ENCODE data around the gene ZC3H14. TPM values are rescaled to one million over a fixed set of nuclear protein-coding genes. Genes with fewer than 3 reads are reported as not detected.

ZC3H14 gene
- total RNA-seq, 1 experiment from 2014 or later = 66.2 TPM

DNA sequence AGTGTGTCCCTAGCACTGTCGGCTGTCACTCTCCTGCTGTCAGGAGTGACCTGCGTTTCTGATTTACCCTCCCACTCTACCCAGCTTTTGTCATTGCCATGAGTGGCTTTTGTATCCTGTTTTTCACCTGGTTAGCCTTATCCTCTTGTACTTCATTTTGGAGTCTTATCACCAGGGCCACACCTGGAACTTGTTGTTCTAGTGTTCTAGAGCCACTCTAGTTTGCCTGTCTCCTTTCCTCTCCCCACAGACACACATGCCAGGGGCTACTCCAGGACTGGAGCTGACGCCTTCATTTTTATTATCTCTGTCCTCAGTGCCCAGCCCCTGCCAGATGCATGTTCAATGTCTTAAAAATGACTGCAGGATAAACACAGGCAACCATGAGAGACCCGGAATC is 34.2 kb downstream of the ZC3H14 start:
- H3K4me3 ChIP-seq (replicated peaks in 1 of 2; ENCODE audit: low read depth in 1 of 2, low read length in 2 of 2) = no peak overlapping the region
- H3K36me3 ChIP-seq (ENCODE audit: control insufficient read depth in 1 of 2, insufficient read depth in 2 of 2, low read length in 2 of 2) = peaks cover 38 to 43% of the 10 kb centered on the region in 2 experiments
- BruUV-seq (replicated peaks) = no TSS peak
- no peaks in the 10 kb centered on the region for H3K27me3 ChIP-seq (ENCODE audit: insufficient read depth, low read length)
- CTCF ChIA-PET = no interaction called here
- 0 out of 2 replicates have a peak, but pooled peaks cover 7% of the 10 kb centered on the region for H3K79me2 ChIP-seq (ENCODE audit: insufficient read depth, low read length)
- H3K9me2 ChIP-seq (ENCODE audit: insufficient read depth) = no peaks in the 10 kb centered on the region
- no peak overlapping the region for H3K9ac ChIP-seq (ENCODE audit: low read length)
- no peaks in the 10 kb centered on the region for H4K20me1 ChIP-seq (ENCODE audit: insufficient read depth)
- DNase-seq (ENCODE audit: low read depth, low spot score) = no peak
- POLR2A ChIA-PET = no interaction called here
- no peak for ATAC-seq
- intact Hi-C loops (cut with micrococcal nuclease) = no loop called here
- no peak overlapping the region for H3K4me2 ChIP-seq (ENCODE audit: low read length)
- RAD21 ChIA-PET (ENCODE audit: low non-redundant PET in 1 of 2, low total read pairs in 2 of 2, uncharacterized antibody in 2 of 2, unreplicated experiment in 2 of 2) = no interaction called here
- no peak for TF ChIP-seq EGR1 (IDR thresholded peaks at IDR 0.05; ENCODE audit: low read depth)
- TF ChIP-seq ZNF274 (IDR thresholded peaks at IDR 0.05; ENCODE audit: low read depth, low read length) = no peak
- TF ChIP-seq ELF1 (IDR thresholded peaks at IDR 0.05; ENCODE audit: borderline replicate concordance, low read depth) = no peak
- no peak for TF ChIP-seq POLR2AphosphoS5 (IDR thresholded peaks at IDR 0.05; ENCODE audit: low read depth, low read length)
- no peak for TF ChIP-seq SRF (IDR thresholded peaks at IDR 0.05; ENCODE audit: low read depth)
- TF ChIP-seq CEBPB (IDR thresholded peaks at IDR 0.05; ENCODE audit: low read depth) = no peak
- TF ChIP-seq SIN3A (IDR thresholded peaks at IDR 0.05; ENCODE audit: low read depth) = no peak
- TF ChIP-seq, protein P1, sequence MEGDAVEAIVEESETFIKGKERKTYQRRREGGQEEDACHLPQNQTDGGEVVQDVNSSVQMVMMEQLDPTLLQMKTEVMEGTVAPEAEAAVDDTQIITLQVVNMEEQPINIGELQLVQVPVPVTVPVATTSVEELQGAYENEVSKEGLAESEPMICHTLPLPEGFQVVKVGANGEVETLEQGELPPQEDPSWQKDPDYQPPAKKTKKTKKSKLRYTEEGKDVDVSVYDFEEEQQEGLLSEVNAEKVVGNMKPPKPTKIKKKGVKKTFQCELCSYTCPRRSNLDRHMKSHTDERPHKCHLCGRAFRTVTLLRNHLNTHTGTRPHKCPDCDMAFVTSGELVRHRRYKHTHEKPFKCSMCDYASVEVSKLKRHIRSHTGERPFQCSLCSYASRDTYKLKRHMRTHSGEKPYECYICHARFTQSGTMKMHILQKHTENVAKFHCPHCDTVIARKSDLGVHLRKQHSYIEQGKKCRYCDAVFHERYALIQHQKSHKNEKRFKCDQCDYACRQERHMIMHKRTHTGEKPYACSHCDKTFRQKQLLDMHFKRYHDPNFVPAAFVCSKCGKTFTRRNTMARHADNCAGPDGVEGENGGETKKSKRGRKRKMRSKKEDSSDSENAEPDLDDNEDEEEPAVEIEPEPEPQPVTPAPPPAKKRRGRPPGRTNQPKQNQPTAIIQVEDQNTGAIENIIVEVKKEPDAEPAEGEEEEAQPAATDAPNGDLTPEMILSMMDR (IDR thresholded peaks at IDR 0.05 in 2 of 3, conservative IDR thresholded peaks at IDR 0.05 in 1 of 3; ENCODE audit: borderline replicate concordance in 1 of 3, insufficient read depth in 1 of 3, low read depth in 2 of 3, low read length in 2 of 3) = no peak
- TF ChIP-seq EZH2phosphoT487 (IDR thresholded peaks at IDR 0.05; ENCODE audit: borderline replicate concordance) = no peak
- TF ChIP-seq YY1 (IDR thresholded peaks at IDR 0.05; ENCODE audit: extremely low read depth, insufficient replicate concordance, low read depth, low read length) = no peak
- TF ChIP-seq, protein P2, sequence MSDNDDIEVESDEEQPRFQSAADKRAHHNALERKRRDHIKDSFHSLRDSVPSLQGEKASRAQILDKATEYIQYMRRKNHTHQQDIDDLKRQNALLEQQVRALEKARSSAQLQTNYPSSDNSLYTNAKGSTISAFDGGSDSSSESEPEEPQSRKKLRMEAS (IDR thresholded peaks at IDR 0.05) = no peak
- TF ChIP-seq TCF7L2 (IDR thresholded peaks at IDR 0.05; ENCODE audit: borderline replicate concordance, extremely low read depth, insufficient read depth, insufficient read length) = no peak
- TF ChIP-seq FOSL1 (IDR thresholded peaks at IDR 0.05; ENCODE audit: low read depth) = no peak
- no peak for TF ChIP-seq CBX3 (IDR thresholded peaks at IDR 0.05; ENCODE audit: low read depth)
- no peak for TF ChIP-seq ZFX (IDR thresholded peaks at IDR 0.05)
- TF ChIP-seq SP1 (IDR thresholded peaks at IDR 0.05; ENCODE audit: low read depth) = no peak
- TF ChIP-seq, protein P3, sequence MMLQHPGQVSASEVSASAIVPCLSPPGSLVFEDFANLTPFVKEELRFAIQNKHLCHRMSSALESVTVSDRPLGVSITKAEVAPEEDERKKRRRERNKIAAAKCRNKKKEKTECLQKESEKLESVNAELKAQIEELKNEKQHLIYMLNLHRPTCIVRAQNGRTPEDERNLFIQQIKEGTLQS (IDR thresholded peaks at IDR 0.05) = no peak
- TF ChIP-seq RAD21 (IDR thresholded peaks at IDR 0.05; ENCODE audit: low read depth) = no peak
- TF ChIP-seq, protein P4, sequence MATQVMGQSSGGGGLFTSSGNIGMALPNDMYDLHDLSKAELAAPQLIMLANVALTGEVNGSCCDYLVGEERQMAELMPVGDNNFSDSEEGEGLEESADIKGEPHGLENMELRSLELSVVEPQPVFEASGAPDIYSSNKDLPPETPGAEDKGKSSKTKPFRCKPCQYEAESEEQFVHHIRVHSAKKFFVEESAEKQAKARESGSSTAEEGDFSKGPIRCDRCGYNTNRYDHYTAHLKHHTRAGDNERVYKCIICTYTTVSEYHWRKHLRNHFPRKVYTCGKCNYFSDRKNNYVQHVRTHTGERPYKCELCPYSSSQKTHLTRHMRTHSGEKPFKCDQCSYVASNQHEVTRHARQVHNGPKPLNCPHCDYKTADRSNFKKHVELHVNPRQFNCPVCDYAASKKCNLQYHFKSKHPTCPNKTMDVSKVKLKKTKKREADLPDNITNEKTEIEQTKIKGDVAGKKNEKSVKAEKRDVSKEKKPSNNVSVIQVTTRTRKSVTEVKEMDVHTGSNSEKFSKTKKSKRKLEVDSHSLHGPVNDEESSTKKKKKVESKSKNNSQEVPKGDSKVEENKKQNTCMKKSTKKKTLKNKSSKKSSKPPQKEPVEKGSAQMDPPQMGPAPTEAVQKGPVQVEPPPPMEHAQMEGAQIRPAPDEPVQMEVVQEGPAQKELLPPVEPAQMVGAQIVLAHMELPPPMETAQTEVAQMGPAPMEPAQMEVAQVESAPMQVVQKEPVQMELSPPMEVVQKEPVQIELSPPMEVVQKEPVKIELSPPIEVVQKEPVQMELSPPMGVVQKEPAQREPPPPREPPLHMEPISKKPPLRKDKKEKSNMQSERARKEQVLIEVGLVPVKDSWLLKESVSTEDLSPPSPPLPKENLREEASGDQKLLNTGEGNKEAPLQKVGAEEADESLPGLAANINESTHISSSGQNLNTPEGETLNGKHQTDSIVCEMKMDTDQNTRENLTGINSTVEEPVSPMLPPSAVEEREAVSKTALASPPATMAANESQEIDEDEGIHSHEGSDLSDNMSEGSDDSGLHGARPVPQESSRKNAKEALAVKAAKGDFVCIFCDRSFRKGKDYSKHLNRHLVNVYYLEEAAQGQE (IDR thresholded peaks at IDR 0.05; ENCODE audit: low read depth) = no peak
- no peak for TF ChIP-seq JUND (IDR thresholded peaks at IDR 0.05)
- no peak overlapping the region for H3K27ac ChIP-seq (ENCODE audit: low read depth, low read length)
- H3K4me1 ChIP-seq (ENCODE audit: control insufficient read depth in 1 of 2, insufficient read depth in 2 of 2, low read length in 2 of 2) = no peaks in the 10 kb centered on the region
- H3K9me3 ChIP-seq (ENCODE audit: control insufficient read depth in 1 of 2, insufficient read depth in 1 of 2, low read depth in 1 of 2, low read length in 2 of 2) = no peaks in the 10 kb centered on the region
- no peak overlapping the region for H2AFZ ChIP-seq (ENCODE audit: low read depth, low read length, poor library complexity, severe bottlenecking)
